Mammary epithelial cell (primary cell): ENCODE measurements around the gene MYO15A.

Source experiments
- EZH2 ChIP-seq: IDR thresholded peaks from 2 replicates; pipeline ENCODE4 v1.6.1; 2012; ENCODE audit warnings: low read length, inconsistent platforms, borderline replicate concordance
- TF ChIP-seq, protein P1 (sequence below), 2 donors: IDR thresholded peaks in 1 of 2; conservative IDR thresholded peaks in 1 of 2; 2 replicates each; pipeline ENCODE4 v1.5.1; 2011 to 2012; ENCODE audit warnings: inconsistent platforms in 2 of 2, low read length in 2 of 2, mild to moderate bottlenecking in 2 of 2, control low read depth in 1 of 2, low read depth in 1 of 2; ENCODE audit not compliant: insufficient read depth in 1 of 2; ENCODE audit errors: extremely low read depth in 1 of 2

DNA sequence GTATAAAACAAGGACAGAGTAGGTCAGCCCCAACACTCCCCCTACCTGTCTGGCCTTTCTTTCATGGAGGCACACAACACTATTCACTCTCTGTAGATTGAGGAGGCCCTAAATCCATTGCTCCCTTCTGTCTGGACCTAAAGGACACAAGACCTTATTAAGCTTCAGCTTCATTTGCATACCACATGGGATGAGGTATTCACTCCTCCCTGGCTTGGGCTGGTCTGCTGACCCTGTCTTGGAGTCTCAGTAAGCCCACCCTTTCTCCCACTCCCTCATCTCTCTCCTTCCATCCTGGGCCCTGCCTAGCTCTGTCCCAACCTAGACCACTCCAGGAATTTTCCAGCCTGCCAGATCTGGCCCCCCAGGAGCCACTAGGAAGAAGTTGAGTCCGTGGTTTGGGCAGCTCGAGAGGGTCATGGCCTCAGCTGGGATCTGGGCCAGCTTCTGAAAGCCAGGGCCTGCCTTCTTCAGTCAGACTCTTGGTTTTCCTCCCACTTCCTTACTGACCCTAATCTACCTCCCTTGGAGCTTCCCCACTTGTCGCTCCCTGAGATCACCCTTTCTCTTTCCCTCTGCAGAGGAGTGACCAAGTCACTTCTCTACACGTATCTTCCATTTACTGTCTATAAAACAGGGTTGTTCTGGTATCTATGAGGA lies 110.3 kb downstream of the MYO15A start:
- TF ChIP-seq, protein P1, sequence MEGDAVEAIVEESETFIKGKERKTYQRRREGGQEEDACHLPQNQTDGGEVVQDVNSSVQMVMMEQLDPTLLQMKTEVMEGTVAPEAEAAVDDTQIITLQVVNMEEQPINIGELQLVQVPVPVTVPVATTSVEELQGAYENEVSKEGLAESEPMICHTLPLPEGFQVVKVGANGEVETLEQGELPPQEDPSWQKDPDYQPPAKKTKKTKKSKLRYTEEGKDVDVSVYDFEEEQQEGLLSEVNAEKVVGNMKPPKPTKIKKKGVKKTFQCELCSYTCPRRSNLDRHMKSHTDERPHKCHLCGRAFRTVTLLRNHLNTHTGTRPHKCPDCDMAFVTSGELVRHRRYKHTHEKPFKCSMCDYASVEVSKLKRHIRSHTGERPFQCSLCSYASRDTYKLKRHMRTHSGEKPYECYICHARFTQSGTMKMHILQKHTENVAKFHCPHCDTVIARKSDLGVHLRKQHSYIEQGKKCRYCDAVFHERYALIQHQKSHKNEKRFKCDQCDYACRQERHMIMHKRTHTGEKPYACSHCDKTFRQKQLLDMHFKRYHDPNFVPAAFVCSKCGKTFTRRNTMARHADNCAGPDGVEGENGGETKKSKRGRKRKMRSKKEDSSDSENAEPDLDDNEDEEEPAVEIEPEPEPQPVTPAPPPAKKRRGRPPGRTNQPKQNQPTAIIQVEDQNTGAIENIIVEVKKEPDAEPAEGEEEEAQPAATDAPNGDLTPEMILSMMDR (conservative IDR thresholded peaks at IDR 0.05 in 1 of 2, IDR thresholded peaks at IDR 0.05 in 1 of 2; ENCODE audit: extremely low read depth in 1 of 2, insufficient read depth in 1 of 2, low read depth in 1 of 2, low read length in 2 of 2) = no peak
- TF ChIP-seq EZH2 = no peak
